ENCODE data around the gene UGT3A2. TPM values are rescaled to one million over a fixed set of nuclear protein-coding genes. Genes with fewer than 3 reads are reported as not detected.

UGT3A2 gene
- total and polyA plus RNA-seq, 2 of the 8 experiments (the other 6 are each of a cell fraction or from before 2014, with no cell fraction given), result 19.4 to 28.8 TPM

GRCh38 chr5:36066540-36067210, at the start of gene UGT3A2 (continued):
- 0 out of 2 replicates have a peak, but pooled peaks have one; percentile 6 for TF ChIP-seq TEAD4 (IDR thresholded peaks at IDR 0.05; ENCODE audit: low read depth, low read length)
- no peak for TF ChIP-seq JUND (IDR thresholded peaks at IDR 0.05; ENCODE audit: low read length)
- TF ChIP-seq KDM5A (IDR thresholded peaks at IDR 0.05; ENCODE audit: low read length), result no peak
- peak; percentile 92 to 99 for TF ChIP-seq POLR2A (IDR thresholded peaks at IDR 0.05; ENCODE audit: control extremely low read depth in 1 of 2, low read depth in 2 of 2, low read length in 2 of 2)
- no peak for TF ChIP-seq ATF3 (IDR thresholded peaks at IDR 0.05; ENCODE audit: insufficient read depth, low read depth, low read length)
- TF ChIP-seq SAP30 (IDR thresholded peaks at IDR 0.05; ENCODE audit: insufficient read depth, insufficient replicate concordance, low read length), result no peak
- peak; percentile 62 for TF ChIP-seq YY1 (IDR thresholded peaks at IDR 0.05; ENCODE audit: low read depth, low read length)
- no peak for TF ChIP-seq KDM1A (IDR thresholded peaks at IDR 0.05; ENCODE audit: borderline replicate concordance, low read length)
- TF ChIP-seq NANOG (IDR thresholded peaks at IDR 0.05; ENCODE audit: insufficient read depth, low read depth, low read length, poor library complexity, severe bottlenecking), result no peak
- TF ChIP-seq E2F6 (IDR thresholded peaks at IDR 0.05), result peak; percentile 77
- TF ChIP-seq RXRA (IDR thresholded peaks at IDR 0.05; ENCODE audit: insufficient read depth, low read depth, low read length), result no peak
- no peak for TF ChIP-seq NRF1 (IDR thresholded peaks at IDR 0.05; ENCODE audit: low read depth, low read length)
- no peak for TF ChIP-seq GTF2F1 (IDR thresholded peaks at IDR 0.05; ENCODE audit: borderline replicate concordance, low read depth, low read length)
- TF ChIP-seq ATF2 (IDR thresholded peaks at IDR 0.05; ENCODE audit: low read length), result no peak
- no peak for TF ChIP-seq CTBP2 (IDR thresholded peaks at IDR 0.05; ENCODE audit: borderline replicate concordance, insufficient read depth, insufficient read length, low read length)
- TF ChIP-seq GABPA (IDR thresholded peaks at IDR 0.05; ENCODE audit: borderline replicate concordance, insufficient read depth, low read length), result no peak
- no peak for TF ChIP-seq CHD1 (IDR thresholded peaks at IDR 0.05; ENCODE audit: low read depth, low read length)
- no peak for TF ChIP-seq EZH2 (IDR thresholded peaks at IDR 0.05; ENCODE audit: low read depth, low read length, severe bottlenecking)
- peak; percentile 97 for TF ChIP-seq POLR2AphosphoS5 (IDR thresholded peaks at IDR 0.05; ENCODE audit: low read depth, low read length)
- no peak for TF ChIP-seq CREB1 (IDR thresholded peaks at IDR 0.05)
- TF ChIP-seq EGR1 (IDR thresholded peaks at IDR 0.05; ENCODE audit: borderline replicate concordance, low read depth, low read length), result no peak
- TF ChIP-seq TAF1 (IDR thresholded peaks at IDR 0.05; ENCODE audit: low read depth, low read length), result peak; percentile 94

All from H1 (cell line).